Prostate gland (tissue), 2 donors: ENCODE results near the gene NEDD8.

Source experiments
- POLR2AphosphoS5 ChIP-seq: sonication (generic); formaldehyde crosslinking; IDR thresholded peaks from one replicate; pipeline ENCODE4 v1.6.1; 2017; ENCODE audit warnings: antibody characterized with exemption
- TF ChIP-seq, protein P1 (sequence below), 4 experiments: fragments of 200-600 bp in 2 of 4; fragments of 450-650 bp in 2 of 4; sonication (generic) in 2 of 4; IDR thresholded peaks; 1 replicate in 3 of 4; 2 replicates in 1 of 4; pipeline ENCODE4 v1.5.1; 2016 to 2019; ENCODE audit warnings: antibody characterized with exemption in 4 of 4, mild to moderate bottlenecking in 2 of 4, moderate library complexity in 2 of 4

DNA sequence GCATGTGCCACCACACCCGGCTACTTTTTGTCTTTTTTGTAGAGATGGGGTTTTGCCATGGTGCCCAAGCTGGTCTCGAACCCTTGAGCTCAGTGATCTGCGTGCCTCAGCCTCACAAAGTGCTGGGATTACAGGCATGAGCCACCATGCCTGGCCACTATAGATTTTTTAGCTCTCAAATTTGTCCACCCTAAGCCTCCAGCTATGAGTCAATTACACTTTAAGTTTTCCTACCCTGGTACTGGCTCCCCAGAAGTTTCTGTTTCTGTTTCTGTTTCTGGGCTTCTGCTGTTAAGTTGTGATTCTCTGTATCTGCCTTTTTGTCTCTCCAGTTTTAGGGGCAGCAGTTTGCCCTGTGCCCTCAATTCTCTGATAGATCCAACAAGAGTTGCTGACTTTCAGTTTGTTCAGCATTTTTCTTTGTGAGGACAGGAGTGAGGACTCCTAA, 14.6 kb upstream of the NEDD8 start:
- TF ChIP-seq, protein P1, sequence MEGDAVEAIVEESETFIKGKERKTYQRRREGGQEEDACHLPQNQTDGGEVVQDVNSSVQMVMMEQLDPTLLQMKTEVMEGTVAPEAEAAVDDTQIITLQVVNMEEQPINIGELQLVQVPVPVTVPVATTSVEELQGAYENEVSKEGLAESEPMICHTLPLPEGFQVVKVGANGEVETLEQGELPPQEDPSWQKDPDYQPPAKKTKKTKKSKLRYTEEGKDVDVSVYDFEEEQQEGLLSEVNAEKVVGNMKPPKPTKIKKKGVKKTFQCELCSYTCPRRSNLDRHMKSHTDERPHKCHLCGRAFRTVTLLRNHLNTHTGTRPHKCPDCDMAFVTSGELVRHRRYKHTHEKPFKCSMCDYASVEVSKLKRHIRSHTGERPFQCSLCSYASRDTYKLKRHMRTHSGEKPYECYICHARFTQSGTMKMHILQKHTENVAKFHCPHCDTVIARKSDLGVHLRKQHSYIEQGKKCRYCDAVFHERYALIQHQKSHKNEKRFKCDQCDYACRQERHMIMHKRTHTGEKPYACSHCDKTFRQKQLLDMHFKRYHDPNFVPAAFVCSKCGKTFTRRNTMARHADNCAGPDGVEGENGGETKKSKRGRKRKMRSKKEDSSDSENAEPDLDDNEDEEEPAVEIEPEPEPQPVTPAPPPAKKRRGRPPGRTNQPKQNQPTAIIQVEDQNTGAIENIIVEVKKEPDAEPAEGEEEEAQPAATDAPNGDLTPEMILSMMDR (IDR thresholded peaks at IDR 0.05), result no peak
- no peak for TF ChIP-seq POLR2AphosphoS5
